Smooth muscle cell (in vitro differentiated cells): Measurements from ENCODE around the gene GTF2H2. TPM values are rescaled to one million over a fixed set of nuclear protein-coding genes. Genes with fewer than 3 reads are reported as not detected.
"Not testable (repeated sequence)": the region's sequence is repeated elsewhere in the genome, so short reads cannot be mapped to it uniquely, and the experiment has no call there.

Experiments used
- DNase-seq: peaks from one replicate; lab custom pipeline; 2025; ENCODE audit not compliant: unreplicated experiment; lab: John Stamatoyannopoulos, UW
- H2AFZ ChIP-seq: fragments of 200-600 bp; sonication (generic); 2 replicates; pipeline ENCODE4 v1.6.0; 2016; ENCODE audit warnings: antibody characterized with exemption, low read depth, mild to moderate bottlenecking
- H3F3A ChIP-seq: fragments of 200-600 bp; sonication (generic); 2 replicates; pipeline ENCODE4 v1.6.0; 2017; ENCODE audit warnings: antibody characterized with exemption, low read depth
- H3K27ac ChIP-seq: fragments of 200-600 bp; sonication (generic); 2 replicates; pipeline ENCODE4 v1.5.1; 2016; ENCODE audit warnings: low read depth, mild to moderate bottlenecking
- H3K27me3 ChIP-seq: fragments of 200-600 bp; sonication (generic); 2 replicates; pipeline ENCODE4 v1.6.1; 2016; ENCODE audit warnings: low read depth, mild to moderate bottlenecking
- H3K36me3 ChIP-seq: fragments of 200-600 bp; sonication (generic); 2 replicates; pipeline ENCODE4 v1.5.1; 2016; ENCODE audit warnings: low read depth
- H3K4me1 ChIP-seq: fragments of 200-600 bp; sonication (generic); 2 replicates; pipeline ENCODE4 v1.5.1; 2016; ENCODE audit warnings: low read depth
- H3K4me2 ChIP-seq: fragments of 200-600 bp; sonication (generic); 2 replicates; pipeline ENCODE4 v1.6.0; 2016; ENCODE audit warnings: mild to moderate bottlenecking
- H3K4me3 ChIP-seq: fragments of 200-600 bp; sonication (generic); 2 replicates; pipeline ENCODE4 v1.5.1; 2016; ENCODE audit warnings: mild to moderate bottlenecking
- H3K79me2 ChIP-seq: fragments of 200-600 bp; sonication (generic); 2 replicates; pipeline ENCODE4 v1.6.0; 2016; ENCODE audit warnings: low read depth, mild to moderate bottlenecking
- H3K9ac ChIP-seq: fragments of 200-600 bp; sonication (generic); 2 replicates; pipeline ENCODE4 v1.6.0; 2016; ENCODE audit warnings: low read depth
- H3K9me3 ChIP-seq: fragments of 200-600 bp; sonication (generic); replicated peaks from 2 replicates; pipeline ENCODE4 v1.5.1; 2016; ENCODE audit warnings: low read depth
- H4K20me1 ChIP-seq: fragments of 200-600 bp; sonication (generic); 2 replicates; pipeline ENCODE4 v1.6.0; 2016; ENCODE audit warnings: low read depth
- CTCF ChIP-seq: fragments of 200-600 bp; sonication (generic); IDR thresholded peaks from 2 replicates; pipeline ENCODE4 v1.5.1; 2017; ENCODE audit warnings: borderline replicate concordance, mild to moderate bottlenecking, antibody characterized with exemption; ENCODE audit not compliant: insufficient read depth, poor library complexity, severe bottlenecking
- WGBS: methylation state at CpG from one replicate; pipeline ENCODE4 v1.1.7; 2016; ENCODE audit warnings: low lambda C conversion rate; 5-methylcytosine and 5-hydroxymethylcytosine counted together
- polyA plus RNA-seq: library from polyadenylated mRNA; unstranded; fragments of >200 nt; fragmentation: Nextera tagmentation; extraction: Ambion mirVana; gene quantifications from 2 replicates; pipeline ENCODE4 v1.2.1, GENCODE V29; 2016
- total RNA-seq: library from RNA; depleted of rRNA; stranded (reverse); fragments of >200 nt; gene quantifications from 2 replicates; pipeline ENCODE4 v1.2.3, GENCODE V29; 2014

GTF2H2 gene
- total and polyA plus RNA-seq, 2 experiments from 2014 or later, result 21.0 to 42.8 TPM

- Histone ChIP-seq H2AFZ (no peak overlapping the region), H3K4me2 (no peak overlapping the region), H3K27me3 (no peaks in the 10 kb centered on the region), H3K9ac (no peak overlapping the region), H3K4me1 (no peaks in the 10 kb centered on the region), H3F3A (no peaks in the 10 kb centered on the region), H3K9me3 (no peaks in the 10 kb centered on the region), H3K79me2 (no peaks in the 10 kb centered on the region), H3K27ac (no peak overlapping the region), H3K4me3 (no peak overlapping the region), H3K36me3 (no peaks in the 10 kb centered on the region), H4K20me1 (no peaks in the 10 kb centered on the region)
- WGBS, result 94% methylated on average over 8 of the region's 8 CpGs
- TF ChIP-seq CTCF, result no peak
- no peak for DNase-seq
Measured at GRCh38 chr5:71011194-71011792, 56.2 kb downstream of the GTF2H2 start.

- not testable (repeated sequence) for H3F3A ChIP-seq, DNase-seq, H3K4me3 ChIP-seq, H4K20me1 ChIP-seq, H3K9ac ChIP-seq, H3K4me1 ChIP-seq, H3K4me2 ChIP-seq, H3K27me3 ChIP-seq, H3K9me3 ChIP-seq, H2AFZ ChIP-seq, H3K79me2 ChIP-seq, H3K27ac ChIP-seq, H3K36me3 ChIP-seq
- 79% methylated on average over 4 of the region's 7 CpGs for WGBS
Measured at GRCh38 chr5:71006983-71007382, 60.5 kb downstream of the GTF2H2 start.

Other genes with a start within 250 kb of the GTF2H2 start
- gene SERF1A, start 167.0 kb downstream of the GTF2H2 start, total RNA-seq, result 3.5 and 4.2 TPM in 2 replicates
- 10.7 and 13.5 TPM in 2 replicates for gene SERF1A, start 167.0 kb downstream of the GTF2H2 start, polyA plus RNA-seq
- 37.9 and 48.5 TPM in 2 replicates for gene SMN1, start 142.6 kb downstream of the GTF2H2 start, total RNA-seq
- gene SMN1, start 142.6 kb downstream of the GTF2H2 start, polyA plus RNA-seq, result 39.8 and 53.0 TPM in 2 replicates
- 3.9 and 4.8 TPM in 2 replicates for gene NAIP, start 42.3 kb downstream of the GTF2H2 start, total RNA-seq
- 2.6 and 4.6 TPM in 2 replicates for gene NAIP, start 42.3 kb downstream of the GTF2H2 start, polyA plus RNA-seq